Activated CD8-positive, alpha-beta memory T cell treated with anti-CD3 and anti-CD28 coated beads, Interleukin-2, amount 50 U/mL, for 48 hours (primary cell): Measurements from ENCODE around the gene SCNN1B.

ENCODE experiments used
- DNase-seq: peaks from one replicate; pipeline ENCODE4 v3.0.0-alpha.2; 2020

Gene SCNN1B

DNA sequence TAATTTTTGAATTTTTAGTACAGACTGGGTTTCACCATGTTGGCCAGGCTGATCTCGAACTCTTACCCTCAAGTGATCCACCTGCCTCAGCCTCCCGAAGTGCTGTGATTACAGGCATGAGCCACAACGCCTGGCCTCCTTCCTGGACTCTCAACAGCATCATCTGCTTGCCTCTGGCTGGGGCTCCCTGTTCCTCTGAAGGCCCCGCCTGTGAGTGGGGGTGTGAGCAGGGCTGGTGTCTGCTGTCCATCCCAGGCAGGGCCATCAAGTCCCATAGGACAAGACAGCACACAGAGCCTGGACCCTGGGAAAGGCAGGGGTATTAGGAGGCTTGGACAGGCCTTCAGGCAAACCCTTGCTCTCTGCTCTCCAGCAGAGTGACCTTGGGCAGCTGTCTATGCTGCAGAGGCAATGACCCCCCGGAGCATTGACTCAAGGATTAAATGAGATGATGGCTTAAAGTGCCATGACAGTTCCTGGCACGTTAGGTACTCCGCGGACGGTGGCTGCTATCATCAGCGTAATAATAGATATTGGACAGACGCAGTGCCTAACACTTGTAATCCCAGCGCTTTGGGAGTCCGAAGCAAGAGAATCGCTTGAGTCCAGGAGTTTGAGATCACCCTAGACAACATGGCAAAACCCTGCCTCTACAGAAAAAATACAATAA is 19.2 kb downstream of the SCNN1B start:
- DNase-seq: no peak

DNA sequence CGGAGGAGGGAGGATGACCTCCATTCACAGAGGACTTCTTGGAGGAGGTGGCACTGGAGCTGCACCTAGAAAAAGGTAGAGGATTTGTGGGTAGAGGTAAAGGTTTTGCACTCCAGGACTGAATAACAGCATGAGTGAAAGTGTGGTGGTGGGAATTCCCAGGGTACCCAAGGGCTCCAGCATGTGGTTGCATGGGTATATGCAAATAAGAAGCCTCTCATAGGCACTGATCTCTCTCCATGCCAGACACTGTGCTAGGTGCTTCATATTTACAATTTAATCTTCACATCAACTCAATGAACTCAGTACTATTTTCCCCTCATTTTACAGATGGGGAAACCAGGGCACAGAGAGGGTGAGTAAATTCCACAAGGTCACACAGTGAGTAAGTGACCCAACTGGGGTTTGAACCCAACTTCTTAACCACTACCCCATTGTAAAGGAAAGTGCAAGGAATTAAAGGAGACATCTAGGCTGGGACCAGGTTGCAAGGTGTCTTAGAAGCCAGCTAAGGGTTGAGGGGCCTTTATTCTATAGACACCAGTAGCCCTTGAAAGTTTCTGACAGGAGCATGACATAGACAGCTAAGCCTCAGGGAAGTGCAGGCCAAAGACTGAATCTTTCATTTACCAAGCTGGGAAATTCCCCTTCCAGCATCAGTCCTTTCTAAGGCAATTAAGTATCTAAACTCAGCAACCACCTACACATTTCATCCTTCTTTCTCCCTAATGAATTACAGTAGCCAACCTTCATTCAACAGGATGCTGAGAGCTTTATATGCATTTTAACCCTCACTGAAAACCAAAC is 21.3 kb downstream of the SCNN1B start:
- DNase-seq: no peak

DNA sequence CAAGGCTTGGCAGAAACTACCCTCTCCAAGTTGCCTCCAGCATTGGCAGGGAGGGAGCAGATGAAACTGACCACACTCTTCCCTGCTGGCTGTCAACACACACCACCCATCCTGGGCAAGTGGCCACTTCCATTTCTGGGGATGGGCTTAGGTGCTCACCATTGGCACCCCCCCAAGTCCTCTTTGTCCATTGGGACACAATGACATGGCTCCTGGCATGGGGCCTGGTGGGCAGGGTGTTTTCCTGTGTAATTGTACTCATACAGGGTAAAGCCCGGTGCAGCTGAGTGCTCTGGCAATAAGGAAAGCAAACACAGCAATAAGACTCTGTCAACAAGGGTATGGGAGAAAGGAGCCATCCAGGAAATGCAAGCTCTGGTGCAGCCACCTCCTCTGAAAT is 22.6 kb downstream of the SCNN1B start:
- no peak for DNase-seq

DNA sequence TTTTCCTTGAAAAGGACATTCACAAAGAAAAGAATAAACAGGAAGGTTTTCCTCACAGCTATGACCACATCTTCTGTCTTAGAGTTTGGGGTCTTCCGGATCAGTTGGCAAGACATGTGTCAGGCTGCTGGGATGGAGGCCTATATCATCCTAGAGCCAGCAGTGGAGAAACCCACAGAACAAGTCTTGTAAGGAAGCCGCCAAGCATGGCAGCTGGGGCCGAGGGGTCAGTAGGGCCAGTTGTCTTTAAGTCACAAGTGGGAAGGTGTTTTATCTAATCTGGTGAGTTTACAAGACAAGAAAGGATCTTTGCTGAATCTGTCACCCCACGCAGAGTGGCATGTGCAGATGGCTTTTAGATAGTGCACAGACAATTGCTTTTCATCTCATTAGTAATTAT is 25.7 kb downstream of the SCNN1B start:
- no peak for DNase-seq

DNA sequence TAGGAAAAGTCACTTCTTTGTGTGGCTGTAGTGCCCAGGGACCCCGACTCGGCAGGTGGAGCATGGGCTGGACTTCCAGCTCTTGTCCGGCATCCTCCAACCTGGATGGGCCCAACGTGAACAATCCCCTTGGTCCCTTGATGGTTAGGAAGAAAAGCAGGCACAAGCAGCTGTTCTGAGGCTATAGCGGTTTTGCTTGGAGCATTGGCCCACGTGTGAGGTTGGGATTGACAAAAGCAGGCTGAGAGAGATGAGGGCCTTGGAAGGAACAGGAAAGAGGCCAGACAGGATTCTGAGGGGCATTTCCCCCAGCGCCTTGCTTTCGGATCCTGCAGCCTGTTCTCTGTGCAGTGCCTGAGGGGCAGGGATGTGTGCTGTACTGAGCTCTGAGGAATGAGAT is 28.1 kb downstream of the SCNN1B start:
- DNase-seq: no peak

DNA sequence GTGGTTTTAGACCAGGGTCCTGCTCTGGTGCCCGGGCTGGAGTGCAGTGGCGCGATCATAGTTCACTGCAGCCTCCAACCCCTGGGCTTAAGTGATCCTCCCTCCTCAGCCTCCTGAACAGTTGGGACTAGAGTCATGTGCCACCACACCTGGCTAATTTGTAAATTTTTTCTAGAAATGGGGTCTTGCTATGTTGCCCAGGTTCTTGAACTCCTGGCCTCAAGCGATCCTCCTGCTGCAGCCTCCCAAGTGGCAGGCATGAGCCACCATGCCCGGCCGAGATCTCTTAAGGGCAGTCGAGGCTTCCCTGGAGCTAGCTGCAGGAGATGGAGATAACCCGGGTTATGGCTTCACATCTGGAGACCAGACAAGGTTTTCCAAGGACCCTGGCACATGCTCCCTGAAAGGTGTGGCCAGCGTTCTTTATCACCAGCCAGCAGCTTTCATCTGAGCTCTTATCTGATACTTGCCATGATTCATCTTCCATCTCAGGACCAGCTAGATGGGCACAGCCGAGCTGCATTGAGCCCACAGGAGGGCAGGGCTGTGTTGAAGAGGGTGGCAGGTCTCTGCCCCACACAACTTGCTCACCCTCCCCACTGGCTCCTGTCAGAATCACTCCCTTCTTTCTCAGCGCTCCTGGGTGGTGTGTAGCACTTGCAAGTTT is 28.6 kb downstream of the SCNN1B start:
- no peak for DNase-seq

DNA sequence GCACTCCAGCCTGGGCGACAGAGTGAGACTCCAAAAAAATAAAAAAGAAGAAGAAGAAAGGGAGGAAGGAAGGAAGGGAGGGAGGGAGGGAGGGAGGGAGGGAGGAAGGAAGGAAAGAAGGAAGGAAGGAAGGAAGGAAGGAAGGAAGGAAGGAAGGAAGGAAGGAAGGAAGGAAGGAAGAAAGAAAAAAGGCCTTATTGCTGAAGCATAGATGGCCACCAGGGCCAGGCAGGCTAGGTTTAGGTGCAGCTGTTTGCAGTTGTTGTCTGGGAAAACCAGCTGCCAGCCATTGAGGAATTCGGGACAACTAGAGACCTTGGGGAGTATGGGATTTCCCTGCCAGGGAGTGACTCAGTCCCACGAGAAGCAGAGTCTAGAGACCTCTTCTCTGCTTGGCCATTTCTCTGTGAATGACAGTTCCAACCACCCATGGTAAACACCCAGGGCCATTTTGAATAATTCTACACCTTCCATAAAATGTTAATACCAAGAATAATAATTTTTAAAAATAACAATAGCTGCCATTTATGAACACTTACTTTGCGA is 31.0 kb downstream of the SCNN1B start:
- no peak for DNase-seq

DNA sequence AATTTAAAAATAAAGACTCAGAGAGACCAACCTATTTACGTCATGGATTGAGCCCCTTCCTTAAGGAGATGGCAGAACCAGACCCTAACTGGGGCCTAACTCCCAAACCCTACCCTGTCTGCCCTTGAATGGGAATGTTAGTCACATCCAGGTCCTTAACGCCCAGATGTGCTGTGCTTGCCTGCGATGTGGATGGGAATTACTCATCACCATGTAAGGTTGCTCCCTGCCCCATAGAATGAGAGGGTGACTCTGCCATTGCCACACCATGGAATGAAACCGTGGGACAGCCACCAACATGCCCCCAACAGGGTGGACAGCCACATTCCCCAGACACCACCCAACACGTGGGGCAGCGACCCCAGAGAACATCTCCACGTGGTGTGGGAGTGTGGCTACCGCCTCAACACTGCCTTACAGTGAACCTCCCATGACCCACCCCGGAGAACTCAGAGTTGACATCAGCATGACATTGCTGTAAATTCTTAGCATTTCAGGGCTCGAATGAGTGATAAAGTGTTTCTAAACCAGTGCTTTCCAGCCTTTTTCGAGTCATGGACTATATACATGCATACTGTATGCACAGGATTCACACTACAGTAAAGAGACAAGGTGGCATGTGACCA is 31.8 kb downstream of the SCNN1B start:
- no peak for DNase-seq

DNA sequence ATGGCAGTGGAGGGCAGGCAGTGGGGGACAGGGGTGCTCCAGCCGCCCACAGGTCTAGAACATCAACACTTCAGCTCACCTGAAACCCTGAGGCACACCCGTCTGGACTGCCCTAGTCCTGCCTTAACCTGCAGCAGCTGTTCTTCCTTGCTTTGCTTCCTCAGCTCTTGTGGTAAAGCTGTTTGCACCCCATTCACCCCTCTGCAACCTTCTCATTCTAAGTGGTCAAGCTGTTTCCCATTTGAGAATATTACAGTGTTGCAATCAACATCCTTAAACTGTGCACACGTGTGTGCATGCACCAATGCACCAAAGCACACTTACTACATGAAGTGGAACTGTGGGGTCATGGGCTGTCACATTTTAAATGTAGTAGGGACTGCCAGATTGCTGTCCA is 32.4 kb downstream of the SCNN1B start:
- no peak for DNase-seq

DNA sequence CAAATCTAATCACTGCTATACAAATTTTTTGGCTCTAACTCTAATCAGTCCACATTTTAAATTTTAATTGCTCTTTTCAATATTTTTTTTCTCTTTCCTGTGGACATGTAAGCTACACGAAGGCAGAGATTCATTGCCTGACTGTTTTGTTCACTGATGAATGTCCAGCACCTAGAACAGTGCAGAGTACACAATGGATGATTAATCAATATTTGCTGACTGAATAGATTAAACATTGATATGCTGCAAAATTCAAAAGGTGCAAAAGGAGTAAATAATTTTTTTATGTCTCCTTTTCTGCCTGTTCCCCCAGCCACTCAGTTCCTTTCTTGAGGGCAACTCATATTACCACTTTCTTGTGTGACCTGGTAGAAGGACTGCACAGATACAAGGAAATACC is 32.8 kb downstream of the SCNN1B start:
- DNase-seq: no peak

DNA sequence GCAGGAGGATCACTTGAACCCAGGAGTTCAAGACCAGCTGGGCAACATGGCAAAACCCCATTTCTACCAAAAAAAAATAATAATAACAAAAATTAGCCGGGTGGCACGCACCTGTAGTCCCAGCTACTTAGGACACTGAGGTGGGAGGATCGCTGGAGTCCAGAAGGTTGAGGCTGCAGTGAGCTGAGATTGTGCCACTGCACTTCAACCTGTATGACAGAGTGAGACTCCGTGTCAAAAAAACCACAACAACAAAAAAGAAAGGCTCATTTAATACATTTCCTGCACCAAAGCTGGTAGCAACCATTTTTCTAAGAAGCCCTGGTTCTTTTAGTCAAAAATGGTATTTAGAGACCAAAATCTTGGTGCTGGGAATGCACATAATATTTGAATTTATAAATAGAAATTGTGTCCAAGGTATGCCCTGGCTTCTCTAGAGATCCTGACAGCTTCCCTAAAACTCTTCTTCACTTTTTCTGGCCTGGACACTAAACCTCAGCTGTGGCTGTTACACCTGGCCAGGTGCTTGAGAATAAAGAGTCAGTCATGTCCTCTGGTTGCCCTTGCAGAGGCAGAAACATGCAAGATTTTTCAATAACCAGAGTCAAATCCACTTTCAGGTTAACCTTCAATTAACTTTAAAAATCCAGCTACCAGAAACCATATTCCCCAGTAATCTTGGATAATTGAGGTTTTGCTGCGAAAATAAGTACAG is 35.9 kb downstream of the SCNN1B start:
- no peak for DNase-seq

DNA sequence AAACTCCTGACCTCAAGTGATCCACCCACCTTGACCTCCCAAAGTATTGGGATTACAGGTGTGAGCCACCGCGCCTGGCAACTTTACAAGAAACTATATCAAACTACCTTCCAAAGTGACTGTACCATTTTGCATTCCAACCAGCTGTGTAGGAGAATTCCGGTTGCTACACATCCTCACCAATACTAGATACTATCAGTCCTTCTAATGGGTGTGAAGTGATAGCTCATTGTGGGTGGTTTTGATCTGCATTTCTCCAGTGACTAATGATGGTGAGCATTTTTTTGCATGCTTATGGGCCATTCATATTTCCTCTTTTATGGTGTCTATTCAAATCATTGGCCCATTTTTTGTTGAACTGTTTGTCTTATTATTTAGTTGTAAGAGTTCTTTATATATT is 37.7 kb downstream of the SCNN1B start:
- no peak for DNase-seq

DNA sequence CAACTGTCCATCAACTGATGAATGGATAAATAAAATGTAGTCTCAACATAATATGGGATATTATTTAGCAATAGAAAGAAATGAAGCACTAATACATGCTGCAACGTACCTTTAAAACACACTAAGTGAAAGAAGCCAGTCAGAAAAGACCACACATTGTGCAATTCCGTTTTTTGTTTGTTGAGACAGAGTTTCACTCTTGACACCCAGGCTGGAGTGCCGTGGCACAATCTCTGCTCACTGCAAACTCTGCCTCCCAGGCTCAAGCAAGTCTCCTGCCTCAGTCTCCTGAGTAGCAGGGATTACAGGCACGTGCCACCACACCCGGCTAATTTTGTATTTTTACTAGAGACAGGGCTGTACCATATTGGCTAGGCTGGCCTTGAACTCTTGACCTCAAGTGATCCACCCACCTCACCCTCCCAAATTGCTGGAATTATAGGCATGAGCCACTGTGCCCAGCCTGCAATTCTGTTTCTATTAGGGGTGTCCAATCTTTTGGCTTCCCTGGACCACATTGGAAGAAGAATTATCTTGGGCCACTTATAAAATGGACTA is 40.1 kb downstream of the SCNN1B start:
- no peak for DNase-seq

DNA sequence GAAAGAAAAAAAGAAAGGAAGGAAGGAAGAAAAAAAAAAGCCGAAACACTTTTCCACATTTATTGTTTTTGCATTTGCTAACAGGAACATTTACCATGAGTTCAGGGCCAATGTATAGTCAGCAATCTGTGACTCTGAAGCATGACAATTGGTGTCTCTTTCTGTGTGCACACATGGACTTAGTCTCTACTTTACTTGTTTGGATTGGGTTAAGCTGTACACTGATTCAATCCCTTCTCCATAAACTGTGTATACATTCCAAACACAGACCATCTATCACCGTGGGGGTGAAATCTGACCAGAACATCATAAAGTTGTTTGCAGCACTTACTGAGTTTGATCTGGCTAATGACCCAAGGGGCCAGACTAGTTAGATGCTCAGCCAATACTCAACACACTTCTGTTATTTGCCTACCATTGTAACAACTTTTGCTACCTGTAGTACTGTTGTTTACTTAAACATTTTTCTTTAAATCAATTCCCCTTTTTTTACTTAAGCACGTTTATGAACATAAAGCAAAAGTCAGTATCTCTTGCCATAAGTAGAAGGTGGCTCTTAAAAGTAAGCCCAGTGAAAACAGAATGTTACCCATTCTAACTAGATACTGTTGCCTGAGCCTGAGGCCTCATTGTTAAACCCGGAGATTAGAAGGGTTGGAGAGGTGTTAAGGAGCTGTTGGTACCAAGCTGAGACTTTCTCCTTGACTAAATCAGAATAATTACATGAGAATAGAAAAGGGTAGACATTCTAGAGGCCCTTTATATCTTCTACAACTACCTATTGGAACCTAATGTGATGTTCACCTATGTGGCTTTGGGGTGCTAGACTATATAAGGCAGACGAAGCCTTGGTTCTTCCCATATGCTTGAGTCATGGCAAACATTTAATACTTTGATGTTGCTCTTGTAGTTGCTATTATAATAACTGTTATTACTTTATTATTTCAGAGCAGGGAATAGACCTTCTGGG is 41.8 kb downstream of the SCNN1B start:
- DNase-seq: no peak

DNA sequence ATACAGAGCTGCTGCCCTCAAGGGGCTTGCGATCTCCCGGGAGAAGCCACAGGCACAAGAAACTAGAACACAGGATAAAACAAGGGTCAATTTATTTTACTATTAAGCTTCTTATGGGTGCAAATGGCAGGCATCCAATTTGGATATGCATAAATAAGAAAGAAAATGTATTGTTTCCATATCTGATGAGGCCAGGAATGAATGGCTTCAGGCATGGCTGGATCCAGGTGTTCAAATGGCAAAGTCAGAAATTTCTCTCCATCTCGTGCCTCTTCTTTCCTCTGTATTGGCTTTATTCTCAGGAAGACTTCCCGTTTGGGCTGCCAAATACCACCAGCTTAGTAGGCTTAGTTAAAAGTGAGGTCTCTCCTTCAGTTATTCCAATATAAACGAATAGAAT is 43.1 kb downstream of the SCNN1B start:
- DNase-seq: no peak

DNA sequence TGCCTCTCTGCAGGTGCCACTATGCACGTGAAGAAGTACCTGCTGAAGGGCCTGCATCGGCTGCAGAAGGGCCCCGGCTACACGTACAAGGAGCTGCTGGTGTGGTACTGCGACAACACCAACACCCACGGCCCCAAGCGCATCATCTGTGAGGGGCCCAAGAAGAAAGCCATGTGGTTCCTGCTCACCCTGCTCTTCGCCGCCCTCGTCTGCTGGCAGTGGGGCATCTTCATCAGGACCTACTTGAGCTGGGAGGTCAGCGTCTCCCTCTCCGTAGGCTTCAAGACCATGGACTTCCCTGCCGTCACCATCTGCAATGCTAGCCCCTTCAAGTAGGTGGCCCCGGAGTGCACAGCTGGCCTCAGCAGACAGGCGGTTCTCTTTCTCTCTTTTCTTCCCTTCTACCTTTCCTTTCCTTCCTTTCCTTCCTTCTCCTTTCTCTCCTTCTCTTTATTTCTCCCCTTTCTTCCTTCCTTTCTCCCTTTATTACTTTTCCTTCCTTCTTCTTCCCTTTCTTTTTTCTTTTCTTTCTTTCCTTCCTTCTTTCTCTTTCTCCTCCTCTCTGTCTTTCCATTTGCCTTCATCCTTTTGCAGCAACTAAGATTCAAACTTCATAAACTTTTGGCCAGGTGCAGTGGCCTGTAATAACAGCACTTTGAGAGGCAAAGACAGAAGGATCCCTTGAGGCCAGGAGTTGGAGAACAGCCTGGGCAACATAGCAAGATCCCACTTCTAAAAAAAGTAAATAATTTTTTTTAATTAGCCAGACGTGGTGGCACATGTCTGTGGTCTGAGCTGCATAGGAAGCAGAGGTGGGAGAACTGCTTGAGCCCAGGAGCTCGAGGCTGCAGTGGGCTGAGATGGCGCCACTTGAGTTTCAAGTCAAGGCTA is 46.7 kb downstream of the SCNN1B start:
- no peak for DNase-seq

DNA sequence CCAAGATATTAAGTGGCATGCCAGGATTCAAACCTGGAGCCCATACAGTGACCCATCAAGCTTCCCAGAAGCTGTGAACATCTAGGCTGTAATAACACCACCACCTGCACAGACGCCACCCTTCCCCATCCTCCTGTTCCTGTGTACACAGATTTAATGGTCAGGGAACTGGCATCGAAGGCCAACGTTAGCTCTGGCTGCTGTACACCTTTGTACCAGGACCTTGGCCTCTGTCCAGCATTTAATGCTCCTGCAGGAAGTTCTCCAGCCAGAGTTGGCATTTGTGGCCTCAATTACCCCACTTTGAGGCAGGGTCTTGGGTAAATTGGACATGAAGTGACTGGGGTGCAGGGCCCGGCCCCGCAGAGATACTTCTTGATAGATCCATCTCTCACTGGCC is 49.3 kb downstream of the SCNN1B start:
- DNase-seq: no peak

DNA sequence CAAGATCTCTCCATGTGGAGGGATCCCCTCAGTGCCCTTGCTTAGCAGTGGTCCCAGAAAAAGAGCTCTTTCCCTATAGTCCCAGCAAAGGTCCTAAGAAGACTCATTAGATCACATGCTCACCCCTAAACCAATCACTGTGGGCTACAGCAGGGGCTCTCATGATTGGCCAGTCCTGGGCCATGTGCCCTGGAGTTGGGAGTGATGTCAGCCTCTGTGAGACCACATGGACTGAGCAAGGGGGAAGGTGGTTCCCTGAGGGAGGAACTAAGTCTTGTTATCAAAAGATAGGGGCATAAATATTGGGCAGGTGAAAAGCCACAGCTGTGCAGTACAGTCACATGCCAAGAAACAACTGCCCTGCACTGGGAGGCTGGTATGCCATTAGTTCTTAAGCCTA is 51.3 kb downstream of the SCNN1B start:
- no peak for DNase-seq

DNA sequence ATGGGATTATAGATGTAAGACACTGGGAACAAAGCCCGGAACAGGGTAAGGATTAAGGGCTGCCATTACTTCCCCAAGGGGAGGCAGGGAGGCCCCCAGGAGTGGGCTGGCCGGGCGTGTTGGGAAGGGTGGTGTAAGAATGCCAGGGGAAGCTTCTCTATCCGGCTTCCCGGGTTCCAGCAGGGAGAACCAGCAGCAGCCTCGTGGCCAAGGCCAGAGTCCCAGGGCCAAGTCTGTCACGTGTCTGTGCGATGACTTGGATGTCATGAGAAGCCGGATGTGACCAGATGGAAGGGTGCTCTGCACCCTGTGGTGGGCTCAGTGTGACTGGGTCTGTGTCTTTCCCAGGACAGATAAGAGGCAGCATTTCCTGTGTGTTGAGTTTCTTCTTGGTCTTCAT is 52.1 kb downstream of the SCNN1B start:
- DNase-seq: no peak

DNA sequence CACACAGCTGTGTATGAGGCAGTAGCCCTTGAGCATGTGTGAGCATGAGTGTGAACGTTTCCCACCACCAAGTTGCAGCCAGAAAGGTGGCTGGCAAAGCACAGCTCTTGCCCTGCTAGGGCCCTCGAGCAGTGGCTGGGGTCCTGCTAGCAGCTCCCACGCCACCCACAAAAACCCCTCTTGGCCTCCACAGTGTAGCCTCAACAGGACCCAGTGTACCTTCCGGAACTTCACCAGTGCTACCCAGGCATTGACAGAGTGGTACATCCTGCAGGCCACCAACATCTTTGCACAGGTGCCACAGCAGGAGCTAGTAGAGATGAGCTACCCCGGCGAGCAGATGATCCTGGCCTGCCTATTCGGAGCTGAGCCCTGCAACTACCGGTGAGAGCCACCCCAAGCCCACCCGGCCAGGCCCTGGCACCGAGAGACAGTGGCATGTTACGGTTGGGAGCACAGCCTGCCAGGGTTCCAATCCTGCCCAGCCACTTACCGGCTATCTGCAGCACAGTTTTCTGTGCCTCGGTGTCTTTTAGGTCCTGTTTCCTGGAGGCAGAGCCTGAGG is 53.1 kb downstream of the SCNN1B start:
- no peak for DNase-seq
